Hepatocyte (in vitro differentiated cells): ENCODE measurements around the gene MLST8. TPM values are rescaled to one million over a fixed set of nuclear protein-coding genes. Genes with fewer than 3 reads are reported as not detected.

Experiments used
- DNase-seq: peaks from one replicate; pipeline ENCODE4 v3.0.0-alpha.2; 2016; ENCODE audit warnings: low spot score
- H2AFZ ChIP-seq: fragments of 200-600 bp; sonication (generic); 2 replicates; pipeline ENCODE4 v1.6.0; 2016; ENCODE audit warnings: antibody characterized with exemption, mild to moderate bottlenecking
- H3K27ac ChIP-seq: fragments of 200-600 bp; sonication (generic); 2 replicates; pipeline ENCODE4 v1.5.1; 2016; ENCODE audit warnings: mild to moderate bottlenecking
- H3K27me3 ChIP-seq: fragments of 200-600 bp; sonication (generic); 2 replicates; pipeline ENCODE4 v1.6.1; 2016
- H3K36me3 ChIP-seq: fragments of 200-600 bp; sonication (generic); replicated peaks from 2 replicates; pipeline ENCODE4 v1.5.1; 2016; ENCODE audit warnings: low read depth; ENCODE audit not compliant: insufficient read depth
- H3K4me1 ChIP-seq: fragments of 200-600 bp; sonication (generic); 2 replicates; pipeline ENCODE4 v1.5.1; 2016; ENCODE audit warnings: mild to moderate bottlenecking, moderate library complexity; ENCODE audit not compliant: insufficient read depth
- H3K4me2 ChIP-seq: fragments of 200-600 bp; sonication (generic); 2 replicates; pipeline ENCODE4 v1.6.0; 2016
- H3K4me3 ChIP-seq: fragments of 200-600 bp; sonication (generic); 2 replicates; pipeline ENCODE4 v1.5.1; 2016; ENCODE audit warnings: mild to moderate bottlenecking
- H3K79me2 ChIP-seq: fragments of 200-600 bp; sonication (generic); 2 replicates; pipeline ENCODE4 v1.6.0; 2017; ENCODE audit warnings: mild to moderate bottlenecking
- H3K9me2 ChIP-seq: fragments of 200-600 bp; sonication (generic); replicated peaks from 2 replicates; pipeline ENCODE4 v1.6.0; 2017; ENCODE audit warnings: mild to moderate bottlenecking; ENCODE audit not compliant: insufficient read depth
- H3K9me3 ChIP-seq: fragments of 200-600 bp; sonication (generic); 2 replicates; pipeline ENCODE4 v1.5.1; 2016; ENCODE audit warnings: low read depth, mild to moderate bottlenecking
- H4K20me1 ChIP-seq: fragments of 200-600 bp; sonication (generic); 2 replicates; pipeline ENCODE4 v1.6.0; 2016; ENCODE audit warnings: mild to moderate bottlenecking; ENCODE audit not compliant: insufficient read depth, poor library complexity, severe bottlenecking
- EZH2 ChIP-seq: fragments of 200-600 bp; sonication (generic); IDR thresholded peaks from 2 replicates; pipeline ENCODE4 v1.6.1; 2016; ENCODE audit warnings: antibody characterized with exemption, mild to moderate bottlenecking, borderline replicate concordance
- EZH2phosphoT487 ChIP-seq: fragments of 200-600 bp; sonication (generic); IDR thresholded peaks from one replicate; pipeline ENCODE4 v1.6.1; 2018; ENCODE audit warnings: antibody characterized with exemption, mild to moderate bottlenecking, low read depth, moderate library complexity; ENCODE audit not compliant: unreplicated experiment, severe bottlenecking
- WGBS: methylation state at CpG from one replicate; pipeline ENCODE4 v1.1.6; 2016; ENCODE audit warnings: low lambda C conversion rate; ENCODE audit errors: missing lambda C conversion rate; 5-methylcytosine and 5-hydroxymethylcytosine counted together
- polyA plus RNA-seq: library from polyadenylated mRNA; unstranded; fragments of >200 nt; fragmentation: Nextera tagmentation; extraction: Ambion mirVana; gene quantifications from 2 replicates; pipeline ENCODE4 v1.2.1, GENCODE V29; 2016
- total RNA-seq: library from RNA; depleted of rRNA; stranded (reverse); fragments of >200 nt; gene quantifications from 2 replicates; pipeline ENCODE4 v1.2.3, GENCODE V29; 2014
- TF ChIP-seq, protein P1 (sequence below): fragments of 200-600 bp; sonication (generic); IDR thresholded peaks from 2 replicates; pipeline ENCODE4 v1.5.1; 2016; ENCODE audit warnings: antibody characterized with exemption, mild to moderate bottlenecking; ENCODE audit not compliant: poor library complexity

Gene MLST8
- total and polyA plus RNA-seq, 2 experiments from 2014 or later: 28.3 to 88.3 TPM

DNA sequence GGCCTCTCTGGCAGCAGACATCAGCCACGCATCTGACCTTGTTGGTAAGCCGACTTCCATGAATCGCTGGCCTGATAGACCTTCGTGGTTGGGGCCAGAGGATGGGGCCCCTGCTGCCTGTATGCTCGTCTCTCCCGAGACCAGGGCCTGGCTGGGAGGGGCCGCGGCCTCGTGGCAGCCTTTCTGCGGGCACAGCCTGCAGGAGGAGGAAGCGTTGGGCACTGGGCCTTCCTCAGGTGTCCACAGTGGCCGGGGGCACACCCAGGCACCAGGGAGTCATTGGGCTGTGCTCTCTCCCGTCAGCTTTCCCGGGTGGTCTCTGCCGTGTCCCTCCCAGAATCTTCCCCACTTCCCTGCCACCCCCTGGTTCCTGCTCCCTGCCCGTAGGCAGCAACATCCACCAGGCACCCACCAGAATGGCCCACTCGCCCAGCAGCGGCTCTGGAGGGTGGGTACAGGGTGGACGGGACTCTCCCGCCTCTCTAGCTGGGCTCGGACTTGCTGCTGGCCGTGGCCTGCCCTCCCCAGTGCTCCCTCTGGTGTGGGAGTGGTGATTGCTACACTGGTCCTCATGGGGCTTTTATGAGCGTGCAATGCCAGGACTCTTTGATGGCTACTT, 24.5 kb downstream of the MLST8 start:
- WGBS: 97% methylated on average over 23 of the region's 23 CpGs
- Histone ChIP-seq H4K20me1 (peaks cover 11% of the 10 kb centered on the region), H3K79me2 (peaks cover 33% of the 10 kb centered on the region), H3K9me2 (no peaks in the 10 kb centered on the region), H3K36me3 (no peaks in the 10 kb centered on the region), H3K27me3 (no peaks in the 10 kb centered on the region), H3K4me3 (no peak overlapping the region), H3K4me2 (no peak overlapping the region), H2AFZ (no peak overlapping the region), H3K9me3 (no peaks in the 10 kb centered on the region), H3K27ac (no peak overlapping the region), H3K4me1 (peaks cover 8% of the 10 kb centered on the region)
- no peak for DNase-seq
- TF ChIP-seq EZH2phosphoT487 (no peak), EZH2 (no peak)
- TF ChIP-seq, protein P1, sequence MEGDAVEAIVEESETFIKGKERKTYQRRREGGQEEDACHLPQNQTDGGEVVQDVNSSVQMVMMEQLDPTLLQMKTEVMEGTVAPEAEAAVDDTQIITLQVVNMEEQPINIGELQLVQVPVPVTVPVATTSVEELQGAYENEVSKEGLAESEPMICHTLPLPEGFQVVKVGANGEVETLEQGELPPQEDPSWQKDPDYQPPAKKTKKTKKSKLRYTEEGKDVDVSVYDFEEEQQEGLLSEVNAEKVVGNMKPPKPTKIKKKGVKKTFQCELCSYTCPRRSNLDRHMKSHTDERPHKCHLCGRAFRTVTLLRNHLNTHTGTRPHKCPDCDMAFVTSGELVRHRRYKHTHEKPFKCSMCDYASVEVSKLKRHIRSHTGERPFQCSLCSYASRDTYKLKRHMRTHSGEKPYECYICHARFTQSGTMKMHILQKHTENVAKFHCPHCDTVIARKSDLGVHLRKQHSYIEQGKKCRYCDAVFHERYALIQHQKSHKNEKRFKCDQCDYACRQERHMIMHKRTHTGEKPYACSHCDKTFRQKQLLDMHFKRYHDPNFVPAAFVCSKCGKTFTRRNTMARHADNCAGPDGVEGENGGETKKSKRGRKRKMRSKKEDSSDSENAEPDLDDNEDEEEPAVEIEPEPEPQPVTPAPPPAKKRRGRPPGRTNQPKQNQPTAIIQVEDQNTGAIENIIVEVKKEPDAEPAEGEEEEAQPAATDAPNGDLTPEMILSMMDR: no peak

DNA sequence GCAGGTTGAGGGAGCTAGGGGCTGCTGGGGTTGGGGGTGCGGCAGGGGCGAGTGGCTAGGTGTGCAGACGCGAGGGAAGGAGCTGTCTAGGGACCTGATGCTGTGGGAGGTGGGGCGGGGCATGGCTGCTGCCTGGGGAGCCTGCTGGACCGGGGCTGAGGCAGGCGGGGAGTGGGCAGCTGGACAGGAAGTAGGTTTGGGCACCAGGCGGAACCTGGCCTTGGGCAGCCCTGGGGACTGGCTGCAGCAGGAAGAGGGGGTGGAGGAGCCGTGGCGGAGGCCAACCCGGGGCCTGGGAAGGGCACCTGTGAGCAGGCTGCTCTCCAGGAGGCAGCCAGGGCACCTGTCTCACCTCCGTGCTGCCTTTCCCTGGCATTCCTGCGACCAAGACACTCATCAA, 25.1 kb downstream of the MLST8 start:
- DNase-seq: no peak
- WGBS: 100% methylated on average over 8 of the region's 13 CpGs
- no peak for TF ChIP-seq EZH2
- TF ChIP-seq, protein P1: no peak
- no peak for TF ChIP-seq EZH2phosphoT487
- Histone ChIP-seq H3K9me3 (no peaks in the 10 kb centered on the region), H3K4me3 (no peak overlapping the region), H3K4me2 (no peak overlapping the region), H2AFZ (no peak overlapping the region), H4K20me1 (peaks cover 10% of the 10 kb centered on the region), H3K27me3 (peaks cover 2% of the 10 kb centered on the region), H3K9me2 (no peaks in the 10 kb centered on the region), H3K79me2 (peaks cover 27% of the 10 kb centered on the region), H3K36me3 (no peaks in the 10 kb centered on the region), H3K4me1 (peaks cover 5% of the 10 kb centered on the region), H3K27ac (no peak overlapping the region)

DNA sequence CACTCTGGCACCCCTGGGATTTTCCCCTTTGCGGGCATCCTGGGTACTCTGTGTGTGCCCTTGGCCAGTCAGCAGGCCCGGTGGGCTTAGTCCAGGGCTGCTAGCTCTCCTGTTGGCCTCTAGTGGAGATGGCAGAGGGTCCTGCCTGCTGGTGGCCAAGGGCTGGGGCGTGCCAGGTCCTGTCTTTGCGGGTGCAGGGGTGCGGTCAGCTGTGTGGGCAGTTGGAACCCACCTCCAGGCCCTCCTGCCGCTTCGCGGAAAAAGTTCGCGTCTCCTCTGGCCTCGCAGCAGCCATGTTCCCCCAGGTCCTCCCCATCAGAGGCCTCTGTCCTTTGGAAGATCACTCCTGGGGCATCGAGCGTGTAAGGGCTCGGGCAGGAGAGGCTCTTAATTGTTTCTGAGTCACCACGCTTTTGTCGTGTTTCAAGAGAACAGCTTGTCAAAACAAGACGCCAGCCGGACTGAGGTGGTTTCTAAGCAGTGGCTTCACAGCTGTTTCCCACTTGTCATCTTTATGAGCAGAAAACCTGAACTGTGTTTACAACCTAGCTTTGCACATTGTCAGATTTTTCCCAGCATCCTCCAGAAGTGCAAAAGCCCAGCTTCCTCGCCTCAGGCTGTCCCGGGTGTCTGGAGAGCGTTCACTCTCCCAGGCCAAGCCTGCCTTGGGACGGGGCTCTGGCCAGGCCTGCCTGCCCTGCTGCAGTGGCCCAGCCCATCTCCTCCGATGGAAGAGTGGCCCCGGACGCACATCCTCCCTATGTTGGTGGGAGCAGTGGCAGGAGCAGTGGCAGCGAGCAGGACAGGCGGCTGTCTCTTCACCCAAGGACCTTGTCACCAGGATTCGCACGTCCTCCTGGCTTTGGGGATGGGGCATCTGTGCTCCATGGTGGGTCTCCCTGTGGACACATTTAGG, 26.0 kb downstream of the MLST8 start:
- Histone ChIP-seq H3K9me2 (no peaks in the 10 kb centered on the region), H2AFZ (no peak overlapping the region), H3K4me3 (no peak overlapping the region), H4K20me1 (peaks cover 6% of the 10 kb centered on the region), H3K79me2 (peaks cover 18% of the 10 kb centered on the region), H3K36me3 (no peaks in the 10 kb centered on the region), H3K4me1 (peaks cover 7% of the 10 kb centered on the region), H3K27me3 (peaks cover 10% of the 10 kb centered on the region), H3K27ac (no peak overlapping the region), H3K9me3 (no peaks in the 10 kb centered on the region), H3K4me2 (no peak overlapping the region)
- WGBS: 87% methylated on average over 29 of the region's 29 CpGs
- no peak for DNase-seq
- TF ChIP-seq, protein P1: no peak
- TF ChIP-seq EZH2phosphoT487: no peak
